B cell (primary cell): ENCODE results near the gene EIF3D. TPM values are rescaled to one million over a fixed set of nuclear protein-coding genes. Genes with fewer than 3 reads are reported as not detected.

Experiments used
- ATAC-seq: fragments of 200-7000 bp; cut with Tn5 transposase; one replicate; pipeline ENCODE4 v1.10.0; 2021; ENCODE audit warnings: low read depth, mild to moderate bottlenecking, moderate number of reproducible peaks, moderate library complexity
- CTCF ChIA-PET: fragments of 350-600 bp; sonication (Branson Sonifier 250); formaldehyde crosslinking; loops from one replicate; lab custom pipeline; 2021; ENCODE audit warnings: antibody characterized with exemption, inconsistent platforms; lab: Charles Lee
- POLR2A ChIA-PET: fragments of 350-600 bp; sonication (Branson Sonifier 250); formaldehyde crosslinking; loops from one replicate; lab custom pipeline; 2021; ENCODE audit warnings: antibody characterized with exemption; lab: Charles Lee
- DNase-seq: peaks from one replicate; pipeline ENCODE4 v3.0.0; 2013
- H2AFZ ChIP-seq: 2 replicates; pipeline ENCODE4 v1.6.1; 2012; ENCODE audit warnings: mild to moderate bottlenecking, low read depth, low read length; ENCODE audit not compliant: insufficient read depth, poor library complexity, severe bottlenecking
- H3K27ac ChIP-seq, 2 donors: 1 replicate in 1 of 2; 2 replicates in 1 of 2; pipeline ENCODE4 v1.5.1; 2012 to 2013; ENCODE audit warnings: low read length in 2 of 2, mild to moderate bottlenecking in 2 of 2, moderate library complexity in 1 of 2
- H3K27me3 ChIP-seq, 4 experiments: fragments of 200-600 bp in 1 of 4; sonication (generic) in 1 of 4; replicated peaks in 1 of 4; 1 replicate in 2 of 4; 2 replicates in 2 of 4; pipeline versions ENCODE4 v1.6.1 to v1.7.0; 2013 to 2016; ENCODE audit warnings: low read length in 3 of 4, mild to moderate bottlenecking in 2 of 4, mixed read lengths in 1 of 4, moderate library complexity in 1 of 4; ENCODE audit not compliant: insufficient read depth in 4 of 4, control insufficient read depth in 3 of 4; ENCODE audit errors: control extremely low read depth in 1 of 4
- H3K36me3 ChIP-seq, 2 experiments: replicated peaks in 1 of 2; 1 replicate in 1 of 2; 2 replicates in 1 of 2; pipeline versions ENCODE4 v1.6.1 to v1.7.1; 2013; ENCODE audit warnings: low read length in 1 of 2; ENCODE audit not compliant: insufficient read depth in 2 of 2, control insufficient read depth in 1 of 2; ENCODE audit errors: control extremely low read depth in 1 of 2, extremely low read depth in 1 of 2
- H3K4me1 ChIP-seq, 2 donors: fragments of 200-600 bp in 1 of 2; sonication (generic) in 1 of 2; 1 replicate in 1 of 2; 2 replicates in 1 of 2; pipeline versions ENCODE4 v1.5.1 to v1.6.1; 2013 to 2017; ENCODE audit warnings: low read length in 2 of 2; ENCODE audit not compliant: control insufficient read depth in 2 of 2, insufficient read depth in 2 of 2
- H3K4me2 ChIP-seq: replicated peaks from 2 replicates; pipeline ENCODE3; 2012; ENCODE audit warnings: mild to moderate bottlenecking, low read depth, low read length; ENCODE audit not compliant: poor library complexity, severe bottlenecking
- H3K4me3 ChIP-seq, 5 experiments: fragments of 200-600 bp in 1 of 5; sonication (generic) in 1 of 5; 1 replicate in 3 of 5; 2 replicates in 2 of 5; pipeline versions ENCODE4 v1.5.1 to v1.7.0; 2011 to 2016; ENCODE audit warnings: low read length in 4 of 5, mild to moderate bottlenecking in 4 of 5, low read depth in 2 of 5, control low read depth in 1 of 5, moderate library complexity in 1 of 5; ENCODE audit not compliant: insufficient read depth in 1 of 5; ENCODE audit errors: control extremely low read depth in 1 of 5, extremely low read depth in 1 of 5
- H3K79me2 ChIP-seq: fragments of 200-600 bp; sonication (generic); one replicate; pipeline ENCODE4 v1.6.0; 2016; ENCODE audit warnings: low read length; ENCODE audit not compliant: control insufficient read depth, insufficient read depth
- H3K9ac ChIP-seq: fragments of 200-600 bp; sonication (generic); 2 replicates; pipeline ENCODE4 v1.6.1; 2017; ENCODE audit warnings: mild to moderate bottlenecking, low read length, moderate library complexity
- H3K9me3 ChIP-seq, 3 donors: one replicate each; pipeline versions ENCODE4 v1.6.1 to v1.7.1; 2013; ENCODE audit warnings: low read length in 2 of 3; ENCODE audit not compliant: control insufficient read depth in 2 of 3, insufficient read depth in 1 of 3; ENCODE audit errors: control extremely low read depth in 1 of 3
- H4K20me1 ChIP-seq: 2 replicates; pipeline ENCODE4 v1.6.0; 2012; ENCODE audit warnings: mild to moderate bottlenecking, low read length; ENCODE audit not compliant: insufficient read depth, control insufficient read depth, poor library complexity, severe bottlenecking
- H3K27ac Mint-ChIP-seq: one replicate; pipeline ENCODE4 v1.8.0; 2021; ENCODE audit warnings: mixed read lengths
- H3K27me3 Mint-ChIP-seq: one replicate; pipeline ENCODE4 v1.8.0; 2021; ENCODE audit warnings: mixed read lengths
- H3K4me1 Mint-ChIP-seq: one replicate; pipeline ENCODE4 v1.8.0; 2021; ENCODE audit warnings: mixed read lengths
- H3K4me3 Mint-ChIP-seq: one replicate; pipeline ENCODE4 v1.8.0; 2021; ENCODE audit warnings: mixed read lengths
- H3K9me3 Mint-ChIP-seq: one replicate; pipeline ENCODE4 v1.8.0; 2022; ENCODE audit warnings: mixed read lengths; ENCODE audit not compliant: insufficient read depth
- CTCF ChIP-seq: fragments of 200-600 bp; IDR thresholded peaks from one replicate; pipeline ENCODE4 v1.8.0; 2022; ENCODE audit warnings: antibody characterized with exemption, mild to moderate bottlenecking
- EZH2 ChIP-seq: IDR thresholded peaks from 2 replicates; pipeline ENCODE4 v1.6.1; 2012; ENCODE audit warnings: borderline replicate concordance, low read depth, mild to moderate bottlenecking, moderate library complexity, low read length; ENCODE audit not compliant: insufficient read depth, poor library complexity, severe bottlenecking
- WGBS: methylation state at CpG from one replicate; pipeline ENCODE4 v1.1.5; 2013; ENCODE audit warnings: missing lambda C conversion rate; ENCODE audit not compliant: insufficient coverage; 5-methylcytosine and 5-hydroxymethylcytosine counted together
- intact Hi-C: fragments of 100-400 bp; cut with micrococcal nuclease; formaldehyde crosslinking; loops from one replicate; pipeline ENCODE4 v1.10.0; 2022
- polyA plus RNA-seq: library from polyadenylated mRNA; depleted of rRNA; stranded (reverse); fragments of >200 nt; gene quantifications from 2 replicates; pipeline ENCODE4 v1.2.3, GENCODE V29; 2012
- total RNA-seq, 2 donors: library from RNA; stranded (reverse); fragments of 120-200 nt in 1 of 2; gene quantifications; 1 replicate in 1 of 2; 2 replicates in 1 of 2; pipeline versions ENCODE4 v1.2.3 to v1.2.4, GENCODE V29; 2013 to 2022

Gene EIF3D
- total and polyA plus RNA-seq, 2 donors (not counting 1 experiment from before 2014, with no cell fraction given), result 274 to 324 TPM

GRCh38 chr22:36571991-36572390, 43.0 kb upstream of the EIF3D start:
- H3K9me3 ChIP-seq, result no peaks in the 10 kb centered on the region
- H2AFZ ChIP-seq, result no peak overlapping the region
- H3K79me2 ChIP-seq, result no peaks in the 10 kb centered on the region
- H3K27me3 ChIP-seq, result no peaks in the 10 kb centered on the region
- ATAC-seq (no peak), DNase-seq (no peak)
- TF ChIP-seq CTCF, result no peak
- no peak for TF ChIP-seq EZH2
- no peaks in the 10 kb centered on the region for H3K36me3 ChIP-seq
- H3K4me2 ChIP-seq, result no peak overlapping the region
- no peak overlapping the region for H3K27ac ChIP-seq
- H3K4me3 ChIP-seq, result no peak overlapping the region
- no peaks in the 10 kb centered on the region for H3K4me1 ChIP-seq
- WGBS, result 82% methylated on average over 2 of the region's 2 CpGs
- H4K20me1 ChIP-seq, result no peaks in the 10 kb centered on the region
- H3K9ac ChIP-seq, result no peak overlapping the region
- H3K27me3 Mint-ChIP-seq, result peaks cover 5% of the 10 kb centered on the region
- no peaks in the 10 kb centered on the region for H3K4me1 Mint-ChIP-seq
- no peak overlapping the region for H3K27ac Mint-ChIP-seq
- CTCF ChIA-PET, result interaction anchor here (0.6 kb wide), 1 partner anchor 332 kb away, joined by 3 read pairs; no protein-coding TSS in a partner anchor
- intact Hi-C loops, result no loop called here
- no peaks in the 10 kb centered on the region for H3K9me3 Mint-ChIP-seq
- no peak overlapping the region for H3K4me3 Mint-ChIP-seq
- POLR2A ChIA-PET, result no interaction called here

- Histone ChIP-seq H3K9me3 (no peaks in the 10 kb centered on the region), H3K79me2 (no peaks in the 10 kb centered on the region), H3K27ac (no peak overlapping the region), H2AFZ (no peak overlapping the region), H3K4me3 (no peak overlapping the region), H3K27me3 (no peaks in the 10 kb centered on the region), H3K36me3 (no peaks in the 10 kb centered on the region), H3K4me2 (no peak overlapping the region), H3K9ac (no peak overlapping the region), H3K4me1 (no peaks in the 10 kb centered on the region), H4K20me1 (no peaks in the 10 kb centered on the region)
- H3K4me1 Mint-ChIP-seq, result no peaks in the 10 kb centered on the region
- peaks cover 18% of the 10 kb centered on the region for H3K27me3 Mint-ChIP-seq
- ATAC-seq (no peak), DNase-seq (no peak)
- WGBS, result 67% methylated on average over 11 of the region's 12 CpGs
- H3K27ac Mint-ChIP-seq, result no peak overlapping the region
- CTCF ChIA-PET, result no interaction called here
- no peaks in the 10 kb centered on the region for H3K9me3 Mint-ChIP-seq
- TF ChIP-seq EZH2 (no peak), CTCF (no peak)
- H3K4me3 Mint-ChIP-seq, result no peak overlapping the region
- POLR2A ChIA-PET, result no interaction called here
- intact Hi-C loops, result no loop called here
Observed at GRCh38 chr22:36569999-36570398, 41.0 kb upstream of the EIF3D start.
